IPS-NIHi7 (cell line): ENCODE measurements around the gene MTSS2.

Experiments
- DNase-seq: peaks from one replicate; pipeline ENCODE4 v3.0.0; 2012; ENCODE audit warnings: mixed read lengths; ENCODE audit errors: extremely low spot score

Gene MTSS2

GRCh38 chr16:70714581-70715054 lies 28.8 kb upstream of the MTSS2 start:
- DNase-seq = no peak

DNA sequence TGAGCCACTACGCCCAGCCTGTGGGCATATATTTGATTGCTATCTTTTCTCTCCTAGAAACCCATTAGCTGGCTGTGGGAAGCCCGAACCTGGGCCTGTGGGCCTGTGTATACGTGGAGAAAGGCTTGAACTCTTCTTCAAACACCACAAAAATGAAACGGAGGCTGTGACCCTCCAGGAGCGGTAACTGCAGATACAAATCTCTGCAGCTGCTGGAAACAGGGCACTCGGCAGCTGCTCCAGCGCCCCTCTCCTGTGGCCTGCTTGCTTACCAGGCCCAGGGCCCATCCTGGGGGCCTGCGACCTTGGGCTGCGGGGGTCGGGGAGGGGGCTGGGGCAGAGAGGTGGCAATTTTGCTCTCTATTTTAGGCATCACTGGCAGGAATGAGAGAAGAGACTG lies 28.0 kb upstream of the MTSS2 start:
- no peak for DNase-seq

- no peak for DNase-seq
Observed at GRCh38 chr16:70713342-70713741, 27.5 kb upstream of the MTSS2 start.

DNA sequence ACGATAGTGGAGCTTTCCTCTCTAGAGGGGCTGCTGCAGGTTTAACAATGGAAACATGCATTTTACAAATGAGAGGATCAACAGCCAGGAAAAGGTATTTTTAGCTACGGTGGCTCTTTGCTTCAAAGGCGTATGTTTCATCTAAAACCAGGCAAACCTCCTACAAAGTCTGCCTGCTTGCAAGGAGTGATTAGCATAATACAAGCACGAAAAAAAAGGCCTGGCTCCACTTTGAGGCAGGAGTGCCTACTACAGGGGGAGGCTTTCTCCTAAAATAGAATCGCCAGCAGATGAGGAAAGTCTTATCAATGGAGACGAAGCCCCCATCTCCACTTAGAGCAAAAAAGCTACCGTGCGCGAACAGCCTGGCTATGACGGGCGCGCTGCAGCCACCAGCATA lies 27.1 kb upstream of the MTSS2 start:
- DNase-seq = no peak

DNA sequence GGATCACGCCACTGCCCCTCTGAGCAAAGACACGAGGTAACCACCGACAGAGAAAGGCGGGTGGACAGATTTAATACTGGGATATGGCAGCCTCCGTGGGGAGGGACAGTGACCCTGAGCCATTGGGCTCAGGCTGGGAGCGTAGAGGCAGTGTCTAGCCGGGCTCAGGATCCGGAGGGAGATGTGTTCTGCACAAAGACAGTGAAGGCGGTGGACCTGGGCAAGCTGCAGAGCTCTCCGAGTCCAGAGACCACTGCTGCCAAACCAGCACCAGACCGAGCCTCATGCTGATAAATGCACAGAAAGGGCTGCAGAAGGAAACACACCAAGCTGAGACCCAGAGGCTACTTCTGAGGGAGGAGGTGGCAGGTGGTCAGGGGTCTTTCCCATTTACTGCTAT lies 26.5 kb upstream of the MTSS2 start:
- DNase-seq = no peak

GRCh38 chr16:70711211-70712031 lies 25.6 kb upstream of the MTSS2 start:
- DNase-seq = no peak

DNA sequence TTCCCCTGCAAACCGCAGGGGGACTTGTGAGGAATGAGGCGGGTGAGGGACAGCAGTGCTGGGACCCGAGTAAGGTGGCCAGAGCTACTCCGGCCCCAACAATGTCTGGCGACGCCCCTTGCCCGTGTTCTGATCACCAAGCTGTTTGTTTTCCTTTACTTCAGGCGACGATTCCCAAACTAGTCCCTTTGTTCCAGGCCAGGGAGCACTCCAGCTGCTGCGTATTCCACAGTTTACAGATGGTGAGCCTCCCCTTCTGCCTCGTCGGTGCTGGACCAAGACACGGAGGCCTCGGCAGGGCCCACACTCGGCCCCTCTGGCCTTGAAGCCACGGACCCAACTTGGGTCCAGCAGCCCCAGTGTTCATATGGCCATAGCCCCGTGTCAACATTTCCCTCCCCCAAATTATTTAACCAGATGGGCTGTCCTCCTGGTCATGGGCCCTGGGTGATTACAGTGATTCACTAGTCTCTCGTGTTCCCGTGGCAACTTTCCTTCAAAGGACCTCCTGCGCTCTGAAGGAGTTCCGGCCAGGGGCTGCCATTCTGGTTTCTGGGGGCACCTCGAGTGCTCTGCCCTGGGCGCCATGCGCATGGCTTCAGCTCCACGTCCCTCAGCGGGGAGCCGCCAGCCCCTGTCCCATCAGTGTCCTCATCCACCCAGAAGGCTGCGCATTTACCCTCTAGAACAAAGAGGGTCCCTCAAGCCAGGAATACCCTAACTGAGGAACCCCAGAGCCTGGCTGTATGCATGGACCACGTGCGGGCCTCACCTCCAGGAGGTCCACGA lies 24.8 kb upstream of the MTSS2 start:
- no peak for DNase-seq

GRCh38 chr16:70709942-70710341 lies 24.1 kb upstream of the MTSS2 start:
- no peak for DNase-seq

GRCh38 chr16:70709457-70709856 lies 23.6 kb upstream of the MTSS2 start:
- DNase-seq = no peak

DNA sequence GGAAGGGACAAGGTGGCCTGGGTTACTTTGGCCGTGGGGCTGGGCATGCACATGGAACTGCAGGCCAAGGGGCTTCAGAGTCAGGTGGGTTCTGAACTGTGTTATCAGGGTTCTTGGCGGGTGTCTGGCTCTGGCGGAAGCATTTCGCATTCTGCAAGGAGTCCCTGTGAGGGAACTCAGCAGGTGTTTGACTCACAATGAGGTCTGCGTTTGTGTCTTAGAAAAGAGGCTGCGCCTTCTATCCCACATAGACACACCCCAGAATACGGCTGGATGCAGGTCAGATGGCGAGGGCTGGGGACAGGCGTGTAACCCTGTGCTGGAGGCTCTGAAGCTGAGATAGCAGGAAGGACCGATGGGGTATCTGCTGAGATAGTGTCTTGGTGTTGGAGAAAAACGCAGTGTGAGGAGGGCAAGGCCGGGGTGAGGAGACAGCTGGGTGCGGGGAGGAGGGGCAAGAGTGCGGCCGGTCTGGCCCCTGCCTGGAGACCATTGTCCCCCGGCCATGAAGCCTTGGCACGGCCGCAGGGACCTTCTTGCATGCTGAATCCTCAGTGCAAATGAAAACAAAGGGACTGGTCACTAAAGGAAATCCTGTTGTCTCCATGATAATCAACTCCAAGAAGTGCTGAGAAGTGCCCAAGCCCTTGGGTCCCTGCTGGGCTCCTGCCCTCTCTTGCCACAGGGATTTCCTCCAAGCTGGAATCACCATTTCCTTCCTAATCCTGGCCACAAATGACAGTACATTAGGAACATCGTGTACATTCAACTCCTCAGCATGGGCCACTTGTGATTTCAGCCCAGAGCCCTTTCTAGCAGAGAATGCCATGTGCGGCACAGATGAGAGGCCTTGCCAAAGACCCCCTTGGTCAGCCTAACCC lies 22.8 kb upstream of the MTSS2 start:
- no peak for DNase-seq

- no peak for DNase-seq
Observed at GRCh38 chr16:70706948-70707465, 21.2 kb upstream of the MTSS2 start.

- no peak for DNase-seq
Observed at GRCh38 chr16:70705056-70705455, 19.2 kb upstream of the MTSS2 start.

GRCh38 chr16:70704586-70704985 lies 18.7 kb upstream of the MTSS2 start:
- DNase-seq = no peak

DNA sequence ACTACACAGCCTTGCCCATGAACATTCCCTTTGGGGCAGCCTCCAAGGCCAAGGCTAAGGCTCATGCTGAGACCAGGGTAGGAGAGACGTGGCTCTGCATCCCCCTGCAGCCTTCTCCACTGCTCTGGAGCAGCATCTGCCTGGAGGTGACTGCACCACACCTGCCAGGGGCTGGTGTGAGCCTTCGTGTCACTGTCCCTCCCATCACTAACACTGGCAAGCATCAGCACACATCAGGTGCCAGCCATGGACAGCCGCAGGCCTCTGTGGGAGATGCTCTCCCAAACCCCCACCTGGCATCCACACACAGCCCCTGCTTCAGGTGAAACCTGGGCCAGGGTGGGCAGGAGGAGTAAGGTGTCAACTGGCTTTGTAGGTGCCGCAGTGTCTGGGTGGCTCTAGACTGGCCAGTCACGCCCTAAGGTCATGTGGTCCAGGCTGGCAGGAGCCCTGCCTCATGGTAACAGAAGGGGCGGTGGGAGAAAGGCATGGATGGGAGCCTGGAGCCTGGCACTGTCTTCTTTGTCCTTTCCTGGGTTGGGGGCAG lies 18.1 kb upstream of the MTSS2 start:
- no peak for DNase-seq

DNA sequence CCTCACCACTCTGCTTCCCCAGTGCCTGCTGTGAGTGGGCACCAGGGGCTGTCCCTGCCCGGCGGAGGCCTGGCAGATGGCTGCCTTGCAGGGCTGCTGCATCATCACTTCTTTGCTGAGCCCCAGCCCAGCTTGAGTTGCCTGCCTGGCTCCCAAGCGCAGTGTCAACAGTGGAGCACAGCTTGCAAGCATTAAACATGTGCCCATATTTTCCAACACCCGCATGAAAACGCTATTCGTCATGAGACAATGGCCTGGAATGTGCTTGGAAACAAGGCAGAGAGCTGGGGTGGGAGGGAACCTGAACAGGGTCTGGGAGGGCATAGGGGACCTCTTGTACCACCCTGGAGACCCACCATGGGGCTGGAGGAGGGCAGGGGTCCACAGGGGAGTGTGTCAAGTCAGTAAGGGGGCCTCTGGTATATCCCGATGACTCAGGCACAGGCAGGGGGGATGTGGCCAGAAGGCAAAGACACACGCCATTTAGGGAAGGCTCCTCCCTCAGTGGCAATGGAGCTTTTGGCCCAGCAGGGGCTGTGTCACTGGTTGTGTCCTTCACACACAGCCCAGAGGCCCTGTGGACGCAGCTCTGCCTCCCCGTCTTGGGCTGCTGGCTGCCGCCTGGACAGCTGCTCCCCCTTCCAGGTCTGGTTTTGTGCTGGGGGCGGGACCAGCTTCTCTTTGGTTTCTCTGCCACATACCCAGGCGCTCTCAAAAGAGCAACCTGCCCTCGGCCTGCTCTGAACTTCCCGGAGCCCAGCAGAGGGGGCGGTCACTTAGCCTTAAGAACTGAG lies 17.4 kb upstream of the MTSS2 start:
- peak; percentile 77 for DNase-seq

DNA sequence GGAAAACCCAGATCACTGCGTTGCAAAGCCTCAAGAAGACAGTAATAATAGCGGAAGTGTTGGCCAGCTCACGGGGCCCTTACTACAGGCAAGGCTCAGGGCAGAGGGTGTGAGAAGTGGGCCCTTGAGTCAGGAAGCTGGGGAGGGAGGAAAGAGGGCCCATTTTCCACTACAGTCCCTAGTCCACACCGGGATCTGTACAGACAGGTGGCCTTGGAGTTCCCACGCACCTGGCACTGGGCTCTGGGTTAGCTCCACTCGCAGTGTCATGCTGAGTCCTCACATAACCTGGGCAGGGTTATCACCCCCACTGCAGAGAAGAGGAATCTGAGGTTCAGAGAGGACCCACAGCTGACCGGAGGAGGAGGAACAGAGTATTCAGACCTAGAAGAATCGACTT lies 16.8 kb upstream of the MTSS2 start:
- DNase-seq = no peak

DNA sequence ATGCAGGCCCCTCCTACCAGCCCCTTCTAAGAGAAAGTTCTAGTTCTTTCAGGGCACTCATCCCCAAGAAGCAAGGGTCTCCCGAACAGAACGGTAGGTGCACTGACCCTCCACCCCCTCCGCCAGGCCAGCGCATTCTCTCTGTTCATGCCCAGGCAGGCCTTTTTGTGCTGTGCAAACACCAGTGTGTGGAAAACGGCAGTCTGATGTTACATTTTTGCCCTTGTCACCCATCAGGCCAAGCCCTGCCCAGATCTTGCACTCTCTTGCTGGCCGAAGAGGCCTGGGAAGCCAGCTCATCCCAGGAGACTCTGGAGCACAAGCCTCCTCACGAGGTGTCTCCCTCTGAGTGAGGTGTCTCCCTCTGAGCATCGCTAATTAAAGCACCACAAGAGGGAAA lies 16.1 kb upstream of the MTSS2 start:
- no peak for DNase-seq

DNA sequence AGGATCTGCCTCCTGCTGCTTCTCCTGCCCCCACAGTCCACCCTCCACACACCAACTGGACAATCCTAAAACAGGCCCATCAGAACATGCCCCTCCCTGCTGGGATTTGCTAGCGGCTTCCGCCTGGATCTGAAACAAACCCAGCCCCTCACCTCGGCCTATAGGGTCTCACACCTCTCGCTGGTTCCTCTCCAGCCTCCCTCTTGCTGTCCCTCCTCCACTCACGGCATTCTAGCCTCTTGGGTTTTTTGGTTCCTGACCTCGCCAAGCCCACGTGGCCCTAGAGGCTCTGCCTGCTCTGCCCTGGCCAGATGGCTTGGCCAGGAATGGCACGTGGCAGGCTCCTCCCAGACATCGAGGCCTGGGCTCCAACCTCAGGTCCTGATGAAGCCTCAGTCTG lies 15.7 kb upstream of the MTSS2 start:
- no peak for DNase-seq

GRCh38 chr16:70701036-70701435 lies 15.2 kb upstream of the MTSS2 start:
- no peak for DNase-seq

- no peak for DNase-seq
Observed at GRCh38 chr16:70700101-70701020, 14.5 kb upstream of the MTSS2 start.
